Measurements from ENCODE around the gene NAA16.

NAA16 gene

DNA sequence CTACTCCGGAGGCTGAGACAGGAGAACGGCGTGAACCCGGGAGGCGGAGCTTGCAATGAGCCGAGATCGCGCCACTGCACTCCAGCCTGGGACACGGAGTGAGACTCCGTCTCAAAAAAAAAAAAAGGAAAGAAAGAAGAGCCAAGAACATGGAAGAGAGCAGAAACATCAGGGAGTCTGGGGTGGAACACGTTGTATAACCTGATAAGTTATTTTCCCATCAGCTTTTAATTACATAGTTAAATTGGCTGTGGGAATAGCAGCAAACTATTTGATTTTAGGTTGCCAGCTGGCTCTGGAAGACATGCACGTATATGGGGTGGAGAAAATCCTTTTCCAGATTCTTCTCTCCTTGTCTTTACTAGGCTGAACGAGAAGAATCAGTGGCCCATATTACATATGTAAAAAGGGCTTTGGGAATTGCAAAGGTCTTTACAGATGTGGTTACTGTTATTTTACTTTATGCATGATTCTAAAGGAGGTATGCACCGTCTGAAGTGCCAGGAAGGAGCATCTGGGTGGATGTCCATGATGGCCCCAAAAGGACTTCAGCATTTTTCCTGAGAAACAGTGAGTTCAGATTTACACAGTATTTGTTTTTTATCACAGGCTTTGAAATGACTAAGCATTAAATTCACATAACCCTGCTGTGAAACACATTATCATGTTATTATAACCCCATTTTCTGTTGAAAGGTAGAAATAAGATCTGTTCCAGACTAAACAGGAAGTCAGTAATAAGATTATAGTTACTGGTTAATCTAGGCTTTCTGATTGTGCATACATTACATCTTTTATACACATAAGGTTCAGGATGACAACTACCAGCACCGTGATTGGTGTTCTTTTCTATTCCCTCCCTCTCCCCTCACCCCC lies 4.6 kb upstream of the NAA16 start:
- TF ChIP-seq TEAD4 (IDR thresholded peaks at IDR 0.05) (no peak), ZBTB7A (IDR thresholded peaks at IDR 0.05; ENCODE audit: low read depth) (no peak), EGR1 (IDR thresholded peaks at IDR 0.05) (no peak), CEBPB (IDR thresholded peaks at IDR 0.05) (no peak), YY1 (IDR thresholded peaks at IDR 0.05; ENCODE audit: low read depth) (no peak), TAF1 (IDR thresholded peaks at IDR 0.05; ENCODE audit: low read depth) (no peak), RAD21 (IDR thresholded peaks at IDR 0.05; ENCODE audit: low read depth) (no peak), EP300 (IDR thresholded peaks at IDR 0.05; ENCODE audit: borderline replicate concordance) (no peak), TCF12 (IDR thresholded peaks at IDR 0.05; ENCODE audit: low read depth) (no peak), CREB1 (IDR thresholded peaks at IDR 0.05; ENCODE audit: low read depth) (no peak), NFIC (IDR thresholded peaks at IDR 0.05) (no peak), FOXM1 (IDR thresholded peaks at IDR 0.05; ENCODE audit: borderline replicate concordance, low read depth) (no peak)
- TF ChIP-seq, protein P1, sequence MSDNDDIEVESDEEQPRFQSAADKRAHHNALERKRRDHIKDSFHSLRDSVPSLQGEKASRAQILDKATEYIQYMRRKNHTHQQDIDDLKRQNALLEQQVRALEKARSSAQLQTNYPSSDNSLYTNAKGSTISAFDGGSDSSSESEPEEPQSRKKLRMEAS (IDR thresholded peaks at IDR 0.05), result no peak
- TF ChIP-seq, protein P2, sequence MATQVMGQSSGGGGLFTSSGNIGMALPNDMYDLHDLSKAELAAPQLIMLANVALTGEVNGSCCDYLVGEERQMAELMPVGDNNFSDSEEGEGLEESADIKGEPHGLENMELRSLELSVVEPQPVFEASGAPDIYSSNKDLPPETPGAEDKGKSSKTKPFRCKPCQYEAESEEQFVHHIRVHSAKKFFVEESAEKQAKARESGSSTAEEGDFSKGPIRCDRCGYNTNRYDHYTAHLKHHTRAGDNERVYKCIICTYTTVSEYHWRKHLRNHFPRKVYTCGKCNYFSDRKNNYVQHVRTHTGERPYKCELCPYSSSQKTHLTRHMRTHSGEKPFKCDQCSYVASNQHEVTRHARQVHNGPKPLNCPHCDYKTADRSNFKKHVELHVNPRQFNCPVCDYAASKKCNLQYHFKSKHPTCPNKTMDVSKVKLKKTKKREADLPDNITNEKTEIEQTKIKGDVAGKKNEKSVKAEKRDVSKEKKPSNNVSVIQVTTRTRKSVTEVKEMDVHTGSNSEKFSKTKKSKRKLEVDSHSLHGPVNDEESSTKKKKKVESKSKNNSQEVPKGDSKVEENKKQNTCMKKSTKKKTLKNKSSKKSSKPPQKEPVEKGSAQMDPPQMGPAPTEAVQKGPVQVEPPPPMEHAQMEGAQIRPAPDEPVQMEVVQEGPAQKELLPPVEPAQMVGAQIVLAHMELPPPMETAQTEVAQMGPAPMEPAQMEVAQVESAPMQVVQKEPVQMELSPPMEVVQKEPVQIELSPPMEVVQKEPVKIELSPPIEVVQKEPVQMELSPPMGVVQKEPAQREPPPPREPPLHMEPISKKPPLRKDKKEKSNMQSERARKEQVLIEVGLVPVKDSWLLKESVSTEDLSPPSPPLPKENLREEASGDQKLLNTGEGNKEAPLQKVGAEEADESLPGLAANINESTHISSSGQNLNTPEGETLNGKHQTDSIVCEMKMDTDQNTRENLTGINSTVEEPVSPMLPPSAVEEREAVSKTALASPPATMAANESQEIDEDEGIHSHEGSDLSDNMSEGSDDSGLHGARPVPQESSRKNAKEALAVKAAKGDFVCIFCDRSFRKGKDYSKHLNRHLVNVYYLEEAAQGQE (IDR thresholded peaks at IDR 0.05; ENCODE audit: low read depth), result no peak
- TF ChIP-seq, protein P3, sequence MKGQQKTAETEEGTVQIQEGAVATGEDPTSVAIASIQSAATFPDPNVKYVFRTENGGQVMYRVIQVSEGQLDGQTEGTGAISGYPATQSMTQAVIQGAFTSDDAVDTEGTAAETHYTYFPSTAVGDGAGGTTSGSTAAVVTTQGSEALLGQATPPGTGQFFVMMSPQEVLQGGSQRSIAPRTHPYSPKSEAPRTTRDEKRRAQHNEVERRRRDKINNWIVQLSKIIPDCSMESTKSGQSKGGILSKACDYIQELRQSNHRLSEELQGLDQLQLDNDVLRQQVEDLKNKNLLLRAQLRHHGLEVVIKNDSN (IDR thresholded peaks at IDR 0.05), result no peak

DNA sequence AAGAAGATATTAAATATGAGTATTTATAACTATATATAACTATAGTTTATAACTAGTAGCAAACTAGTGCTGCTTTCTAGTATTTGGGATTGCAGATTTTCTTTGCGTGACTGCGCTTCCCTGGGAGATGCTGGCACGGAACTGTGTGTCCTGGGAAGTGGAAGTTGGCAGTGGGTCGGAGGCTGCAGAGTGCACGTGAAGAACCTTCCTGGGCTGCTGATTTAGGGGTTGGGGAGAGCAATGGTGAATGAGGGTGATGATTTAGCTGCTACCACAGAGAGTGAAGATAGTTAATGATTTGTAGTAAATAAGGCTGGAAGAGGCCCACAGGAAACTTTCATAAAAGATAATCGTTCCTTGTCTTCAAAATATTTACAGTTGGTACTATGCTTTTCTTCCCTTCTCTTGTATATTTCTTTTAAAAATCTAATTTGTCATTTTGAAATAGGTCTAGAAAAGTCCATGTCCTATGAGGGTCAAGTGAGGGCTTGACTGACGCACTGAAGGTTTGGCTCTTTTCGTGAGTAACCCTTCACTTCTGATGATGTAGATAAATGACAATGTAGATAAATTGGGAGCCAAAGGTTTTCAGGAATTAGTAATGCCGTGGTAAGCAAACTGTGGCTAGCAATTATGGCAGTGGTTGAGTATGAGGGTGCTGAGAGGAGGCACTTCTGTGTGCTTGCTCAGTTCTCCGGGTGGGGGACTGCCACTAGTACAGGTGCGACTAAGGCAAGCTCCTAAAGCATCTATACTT lies 3.0 kb upstream of the NAA16 start:
- no peak for TF ChIP-seq RAD21 (IDR thresholded peaks at IDR 0.05; ENCODE audit: low read depth)
- TF ChIP-seq EP300 (IDR thresholded peaks at IDR 0.05; ENCODE audit: borderline replicate concordance), result no peak
- no peak for TF ChIP-seq CREB1 (IDR thresholded peaks at IDR 0.05; ENCODE audit: low read depth)
- TF ChIP-seq FOXM1 (IDR thresholded peaks at IDR 0.05; ENCODE audit: borderline replicate concordance, low read depth), result no peak
- TF ChIP-seq TEAD4 (IDR thresholded peaks at IDR 0.05), result no peak
- TF ChIP-seq, protein P2 (IDR thresholded peaks at IDR 0.05; ENCODE audit: low read depth), result no peak
- TF ChIP-seq CEBPB (IDR thresholded peaks at IDR 0.05), result no peak
- no peak for TF ChIP-seq EGR1 (IDR thresholded peaks at IDR 0.05)
- TF ChIP-seq TCF12 (IDR thresholded peaks at IDR 0.05; ENCODE audit: low read depth), result no peak
- no peak for TF ChIP-seq ZBTB7A (IDR thresholded peaks at IDR 0.05; ENCODE audit: low read depth)
- TF ChIP-seq YY1 (IDR thresholded peaks at IDR 0.05; ENCODE audit: low read depth), result no peak
- TF ChIP-seq, protein P3 (IDR thresholded peaks at IDR 0.05), result no peak
- TF ChIP-seq TAF1 (IDR thresholded peaks at IDR 0.05; ENCODE audit: low read depth), result no peak

DNA sequence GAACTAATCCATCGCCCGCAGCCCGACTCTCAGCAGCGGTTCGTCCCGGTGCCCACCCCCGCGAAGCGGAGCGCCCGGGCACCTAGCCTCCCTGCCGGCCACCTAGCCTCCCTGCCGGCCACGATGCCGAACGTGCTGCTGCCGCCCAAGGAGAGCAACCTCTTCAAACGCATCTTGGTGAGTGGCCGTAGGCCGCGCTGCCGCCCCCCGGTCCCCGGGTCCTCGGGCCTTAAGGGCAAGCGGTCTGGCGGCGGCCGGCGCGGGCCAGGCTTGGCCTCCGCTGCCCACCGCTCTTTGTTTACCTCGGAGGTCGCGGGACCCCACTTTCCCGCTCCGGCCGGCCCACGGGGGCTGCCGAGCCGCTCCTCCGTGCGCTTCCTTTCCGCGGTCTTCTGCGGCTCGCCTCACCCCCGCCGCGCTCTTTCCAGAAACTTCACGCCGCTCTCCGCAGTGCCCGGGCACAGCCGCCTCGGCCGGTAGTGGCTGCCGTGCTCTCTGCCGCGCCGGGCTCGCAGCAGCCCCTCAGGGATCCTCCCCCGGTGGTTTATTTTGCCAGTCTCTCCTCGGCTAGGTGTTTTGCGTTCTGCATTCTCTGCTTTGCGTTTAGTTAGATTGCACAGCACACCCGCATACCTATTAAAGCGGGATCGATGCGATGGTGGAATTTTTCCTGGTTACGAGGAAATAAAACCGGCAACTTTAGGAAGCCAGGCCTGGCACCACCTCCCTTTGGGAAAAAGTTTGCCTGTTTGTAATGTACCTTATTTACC lies 524 bp downstream of the NAA16 start:
- no peak for TF ChIP-seq TEAD4 (IDR thresholded peaks at IDR 0.05)
- TF ChIP-seq, protein P1 (IDR thresholded peaks at IDR 0.05), result peak; percentile 7; the same call in 1 of the 2 replicates
- no peak for TF ChIP-seq NFIC (IDR thresholded peaks at IDR 0.05)
- no peak for TF ChIP-seq EP300 (IDR thresholded peaks at IDR 0.05; ENCODE audit: borderline replicate concordance)

DNA sequence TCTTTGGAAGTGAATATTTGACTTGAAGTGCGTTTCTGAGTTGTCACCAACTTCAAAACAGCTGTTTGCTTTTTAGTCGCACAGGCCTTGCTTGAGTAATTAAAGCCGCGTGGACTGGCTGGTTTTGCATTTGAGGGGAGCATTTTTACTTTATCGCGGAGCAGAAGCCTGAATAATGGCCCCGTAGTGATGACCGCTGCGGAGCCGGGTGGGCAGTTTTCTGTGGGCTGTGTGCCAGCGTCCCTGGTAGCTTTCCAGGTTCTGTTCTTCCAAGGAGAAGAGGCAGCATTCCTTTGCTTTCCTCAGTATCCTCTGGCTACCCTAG lies 1.1 kb downstream of the NAA16 start:
- TF ChIP-seq NFIC (IDR thresholded peaks at IDR 0.05), result peak; percentile 73
- TF ChIP-seq, protein P3 (IDR thresholded peaks at IDR 0.05), result no peak
- TF ChIP-seq, protein P1 (IDR thresholded peaks at IDR 0.05), result 0 out of 2 replicates have a peak, but pooled peaks have one; percentile 21

All from Ishikawa (cell line).